Measurements from ENCODE around the gene OTULINL.

Gene OTULINL

DNA sequence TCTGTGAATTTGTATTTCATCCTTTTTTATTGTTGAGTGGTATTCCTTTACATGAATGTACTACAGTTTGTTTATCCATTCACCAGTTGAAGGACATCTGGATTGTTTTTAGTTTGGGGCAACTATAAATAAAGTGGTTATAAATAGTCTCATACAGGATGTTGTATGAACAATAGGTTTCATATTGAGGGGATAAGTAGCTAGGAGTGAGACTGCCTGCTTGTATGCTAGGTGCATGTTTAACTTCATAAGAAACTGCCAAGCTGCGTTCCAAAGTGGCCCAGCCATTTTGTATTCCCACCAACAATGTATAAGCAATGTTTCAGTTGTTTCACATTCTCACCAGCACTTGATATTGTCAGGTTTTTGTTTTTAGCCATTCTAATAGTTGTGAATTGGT, 21.5 kb downstream of the OTULINL start:
- DNase-seq, result no peak

- DNase-seq, result no peak
Observed at GRCh38 chr5:14607104-14607503, 25.5 kb downstream of the OTULINL start.

GRCh38 chr5:14608169-14608568, 26.6 kb downstream of the OTULINL start:
- DNase-seq, result no peak

GRCh38 chr5:14611737-14612136, 30.1 kb downstream of the OTULINL start:
- no peak for DNase-seq

GRCh38 chr5:14614490-14614889, 32.9 kb downstream of the OTULINL start:
- DNase-seq, result no peak

DNA sequence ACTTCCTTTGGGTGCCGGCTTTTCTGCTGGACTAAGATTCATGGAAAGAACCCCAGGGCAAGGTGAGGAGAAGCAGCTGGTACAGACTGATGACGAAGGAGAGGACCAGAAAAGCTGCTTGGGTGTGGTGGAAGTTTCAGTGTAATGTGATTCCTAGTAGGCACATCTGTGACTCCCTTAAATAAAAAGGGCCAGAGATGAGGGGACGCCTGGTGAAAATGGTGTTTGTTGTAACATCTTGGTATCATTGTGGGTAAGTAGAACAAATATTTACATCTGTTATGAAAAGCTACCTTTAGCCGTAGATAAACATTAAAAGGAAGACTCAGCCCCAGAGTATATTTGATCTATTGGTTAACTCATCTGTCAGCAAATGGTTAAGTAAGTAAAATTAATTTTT, 33.8 kb downstream of the OTULINL start:
- peak; percentile 66 for DNase-seq

DNA sequence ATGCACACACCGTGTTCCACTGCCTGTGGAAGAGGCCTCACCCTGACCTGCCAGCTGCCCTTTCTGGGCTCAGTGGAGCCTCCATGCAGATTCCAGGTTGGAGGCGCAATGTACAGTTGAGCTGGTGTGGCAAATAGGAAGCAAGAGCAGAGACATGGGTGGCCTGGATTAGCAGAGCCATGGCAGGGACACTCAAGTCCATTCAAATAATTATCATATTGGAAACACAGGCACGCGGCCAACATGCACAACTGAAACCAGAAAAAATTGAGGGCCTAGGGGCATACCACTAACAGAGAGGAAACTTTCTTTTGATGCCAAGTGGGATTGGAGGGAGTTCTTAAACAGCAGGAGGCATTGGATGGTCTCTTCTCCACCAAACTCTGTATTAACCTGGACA, 35.8 kb downstream of the OTULINL start:
- DNase-seq, result no peak

DNA sequence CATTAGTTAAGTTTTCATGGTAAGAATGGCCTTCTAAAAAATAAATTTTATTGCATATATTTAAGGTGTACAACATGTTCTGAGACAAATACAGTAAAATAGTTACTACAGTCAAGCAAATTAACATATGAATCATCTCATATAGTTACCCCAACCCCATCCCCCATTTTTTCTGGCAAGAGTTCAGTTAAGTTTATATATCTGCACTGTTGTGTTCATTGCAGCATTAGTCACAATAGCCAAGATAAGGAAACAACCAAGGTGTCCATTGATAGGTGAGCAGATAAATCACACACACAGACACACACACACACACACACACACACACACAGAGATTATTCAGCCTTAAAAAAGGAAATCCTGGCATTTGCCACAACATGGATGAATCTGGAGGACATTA, 45.7 kb downstream of the OTULINL start:
- no peak for DNase-seq

DNA sequence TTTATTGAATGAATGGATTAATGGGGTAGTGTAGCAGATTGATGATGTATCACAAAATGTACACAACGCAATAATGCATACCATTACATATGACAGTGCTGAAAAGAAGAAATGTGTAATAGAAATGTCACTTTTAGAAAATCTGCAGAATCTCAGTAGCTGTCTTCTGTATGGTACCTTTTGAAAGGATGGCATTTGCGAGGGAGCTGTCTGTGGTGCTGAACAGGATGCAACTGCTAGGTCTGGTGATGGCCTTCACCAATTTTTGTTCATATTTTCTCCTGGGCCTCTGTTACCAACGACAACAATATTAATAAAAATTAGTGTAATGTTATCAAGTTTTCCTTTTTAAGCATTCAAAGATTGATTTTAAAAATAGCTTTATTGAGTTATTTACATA, 46.8 kb downstream of the OTULINL start:
- no peak for DNase-seq

DNA sequence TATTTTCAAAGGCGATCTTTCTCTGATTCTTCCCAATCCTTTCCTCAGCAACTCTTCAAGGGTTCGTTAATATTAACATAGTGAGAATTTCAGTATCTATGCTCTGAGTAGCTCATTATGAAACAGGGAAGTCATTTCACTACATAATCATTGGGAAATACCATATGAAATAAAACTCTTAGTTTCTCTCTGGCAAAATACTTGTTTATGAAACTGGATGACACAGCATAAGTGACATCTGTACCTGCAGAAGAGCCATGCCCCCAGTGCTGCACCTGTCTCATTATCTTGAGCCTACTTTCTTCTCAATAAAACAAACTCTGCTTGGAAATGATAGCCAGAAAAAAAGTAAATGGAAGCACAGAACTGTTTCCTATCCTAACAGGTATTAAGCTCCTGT, 49.1 kb downstream of the OTULINL start:
- DNase-seq, result no peak

DNA sequence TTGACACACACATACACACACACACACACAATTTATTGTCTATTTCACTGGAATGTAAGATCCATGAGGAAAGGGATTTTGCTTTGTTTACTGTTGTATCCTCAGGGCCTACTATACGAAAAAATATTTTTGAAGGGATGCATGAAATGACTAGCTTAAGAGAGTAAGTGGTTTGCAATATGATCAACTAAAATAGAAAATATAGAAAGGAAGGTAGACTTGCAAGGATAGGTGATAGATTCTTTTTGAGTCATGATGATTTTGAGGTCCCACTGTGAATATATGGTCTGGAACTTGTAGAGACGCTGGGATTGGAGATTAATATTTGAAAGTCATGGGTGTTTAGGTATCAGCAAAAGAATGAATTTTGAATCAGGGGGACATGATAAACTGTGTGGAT, 54.1 kb downstream of the OTULINL start:
- no peak for DNase-seq

DNA sequence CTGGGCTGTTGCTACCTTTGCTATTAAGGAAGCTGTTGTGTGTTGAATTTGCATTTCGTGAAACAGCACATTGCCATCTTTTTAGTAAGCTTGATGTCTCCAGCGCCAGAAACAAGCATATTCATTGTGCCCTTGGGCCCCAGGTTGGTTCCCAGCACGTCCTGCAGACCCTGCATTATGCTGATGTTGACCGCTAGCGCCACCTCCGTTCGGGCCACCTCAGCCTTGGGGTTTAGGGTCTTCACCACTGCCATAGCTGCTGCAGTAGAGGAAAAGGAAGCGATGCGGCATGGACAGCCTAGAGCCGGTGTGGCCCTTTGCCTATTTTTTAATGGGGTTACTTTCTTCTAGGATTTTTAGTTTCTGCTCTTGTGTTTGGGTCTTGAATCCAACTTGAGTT, 59.2 kb downstream of the OTULINL start:
- DNase-seq, result no peak

- DNase-seq, result no peak
Observed at GRCh38 chr5:14644623-14645237, 63.1 kb downstream of the OTULINL start.

GRCh38 chr5:14650052-14650451, 68.5 kb downstream of the OTULINL start:
- no peak for DNase-seq

DNA sequence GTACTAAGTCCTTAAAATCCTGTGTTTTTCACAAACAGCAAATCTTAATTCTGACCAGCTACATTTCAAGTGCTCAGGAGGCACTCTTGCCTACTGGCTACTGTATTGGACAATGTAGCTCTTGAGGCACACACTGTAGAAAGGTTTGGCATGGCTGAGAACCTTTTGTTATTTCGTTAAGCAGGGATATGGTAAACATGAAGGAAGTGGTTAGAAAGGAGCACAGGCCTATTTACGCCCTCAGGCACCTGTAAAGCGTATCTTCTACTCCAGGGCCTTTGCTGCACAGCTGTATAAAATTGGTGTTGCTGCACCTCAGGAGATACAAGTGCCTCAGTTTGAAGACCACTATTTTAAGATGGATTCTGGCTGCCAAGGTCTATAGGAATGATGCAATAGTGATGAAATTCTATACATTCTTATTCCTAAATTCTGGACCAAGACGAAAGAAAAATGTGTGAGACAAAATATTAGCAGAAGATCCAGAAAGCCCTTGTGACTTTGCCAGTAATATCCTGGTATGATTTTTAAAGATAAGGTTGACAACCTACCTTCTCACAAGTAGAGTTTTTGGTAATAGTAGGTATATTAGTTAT, 73.7 kb downstream of the OTULINL start:
- DNase-seq, result no peak

DNA sequence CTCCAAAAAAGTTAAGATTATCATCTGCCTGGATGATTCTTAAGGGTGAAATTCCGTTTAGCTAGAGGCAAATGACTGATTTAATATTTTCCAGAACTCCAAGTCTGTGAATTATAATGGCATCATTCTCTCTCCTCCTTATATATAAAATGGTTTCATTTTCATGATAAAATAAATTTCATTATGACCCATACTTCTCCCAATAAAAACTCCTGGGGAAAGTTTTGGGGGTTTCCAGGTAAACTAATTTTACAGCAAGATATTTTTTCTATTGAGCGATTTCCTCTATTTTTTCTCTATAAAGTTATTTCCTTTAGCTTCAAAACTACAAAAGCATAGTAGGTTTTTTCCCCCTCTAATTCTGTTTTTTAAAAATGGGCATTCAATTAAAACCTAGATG, 75.3 kb downstream of the OTULINL start:
- no peak for DNase-seq

DNA sequence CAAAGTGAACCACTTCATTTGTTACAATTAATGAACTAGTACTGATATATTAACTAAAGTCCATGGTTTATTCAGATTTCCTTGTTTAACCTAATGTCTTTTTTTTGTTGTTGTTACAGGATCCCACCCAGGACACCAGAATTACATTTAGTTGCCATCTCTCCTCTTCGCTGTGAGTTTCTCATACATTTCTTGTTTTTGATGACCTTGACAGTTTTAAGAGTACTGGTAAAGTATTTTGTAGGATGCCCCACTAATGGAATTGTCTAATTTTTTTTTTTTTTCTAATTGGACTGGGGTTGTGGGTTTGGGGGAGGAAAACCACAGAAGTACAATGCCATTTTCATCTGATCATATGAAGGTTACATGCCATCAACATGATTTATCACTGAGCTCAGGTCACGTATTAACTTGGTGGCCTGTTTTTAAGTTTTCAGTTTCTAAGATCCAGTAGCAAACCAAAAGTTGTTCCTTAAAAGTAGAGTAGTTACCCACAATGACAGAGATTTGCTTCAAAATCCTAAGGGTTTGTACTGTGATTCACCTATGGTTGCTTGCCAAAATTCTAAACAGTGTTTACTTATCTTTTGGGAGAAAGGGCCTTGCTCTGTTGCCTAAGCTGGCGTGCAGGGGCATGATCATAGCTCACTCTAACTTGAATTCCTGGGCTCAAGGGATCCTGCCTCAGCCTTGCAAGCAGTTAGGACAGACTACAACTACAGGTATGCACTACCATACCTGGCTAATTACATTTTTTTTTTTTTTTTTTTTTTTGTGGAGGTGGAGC, 78.4 kb downstream of the OTULINL start:
- DNase-seq, result no peak

DNA sequence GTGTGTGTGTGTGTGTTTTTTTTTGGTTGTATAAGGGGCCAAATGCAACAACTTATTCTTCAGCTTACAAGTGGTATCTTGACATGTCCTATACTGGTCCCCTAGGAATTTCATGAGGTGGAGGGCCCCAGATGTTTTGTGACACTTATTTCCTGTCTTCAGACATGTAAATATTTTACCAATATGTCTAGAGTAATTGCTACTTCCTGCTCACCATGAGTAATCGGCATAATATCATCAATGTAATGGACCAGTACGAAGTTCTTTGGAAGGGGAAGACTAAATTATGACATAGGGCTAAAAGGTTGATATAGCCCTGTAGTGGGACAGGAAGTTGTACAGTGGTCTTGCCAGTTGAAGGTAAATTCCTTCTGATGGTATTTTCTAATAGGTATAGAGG, 79.2 kb downstream of the OTULINL start:
- DNase-seq, result no peak
